GM12891 (cell line): ENCODE data around the gene RPA3.

Experiments used
- POLR2A ChIP-seq: IDR thresholded peaks from 2 replicates; pipeline ENCODE4 v1.6.1; 2011; ENCODE audit warnings: low read depth, low read length, control low read depth
- POLR2AphosphoS5 ChIP-seq: IDR thresholded peaks from 2 replicates; pipeline ENCODE4 v1.6.1; 2011; ENCODE audit warnings: low read depth, low read length, control low read depth
- SPI1 ChIP-seq: IDR thresholded peaks from 2 replicates; pipeline ENCODE4 v1.6.1; 2011; ENCODE audit warnings: low read depth, low read length, control low read depth
- TAF1 ChIP-seq: IDR thresholded peaks from 2 replicates; pipeline ENCODE4 v1.6.1; 2011; ENCODE audit warnings: low read depth, low read length, control low read depth

GRCh38 chr7:7703427-7703826, 15.0 kb downstream of the RPA3 start:
- no peak for TF ChIP-seq POLR2A
- no peak for TF ChIP-seq SPI1
- no peak for TF ChIP-seq POLR2AphosphoS5
- TF ChIP-seq TAF1 = no peak
